Ascending aorta (tissue), 2 donors: Measurements from ENCODE around the gene TBC1D20. TPM values are rescaled to one million over a fixed set of nuclear protein-coding genes. Genes with fewer than 3 reads are reported as not detected.

Experiments
- DNase-seq, 2 donors: peaks; one replicate each; pipeline ENCODE4 v3.0.0-alpha.2; 2019; ENCODE audit warnings: low spot score in 2 of 2
- H3K27ac ChIP-seq, 2 donors: fragments of 200-600 bp; sonication (generic); one replicate each; pipeline ENCODE4 v1.5.1; 2016 to 2017; ENCODE audit warnings: mild to moderate bottlenecking in 1 of 2
- H3K27me3 ChIP-seq: fragments of 200-600 bp; sonication (generic); one replicate; pipeline ENCODE4 v1.5.1; 2017
- H3K36me3 ChIP-seq, 2 donors: fragments of 200-600 bp; sonication (generic); one replicate each; pipeline ENCODE4 v1.5.1; 2016
- H3K4me1 ChIP-seq, 2 donors: fragments of 200-600 bp; sonication (generic); one replicate each; pipeline ENCODE4 v1.5.1; 2016 to 2017; ENCODE audit warnings: mild to moderate bottlenecking in 1 of 2
- H3K4me3 ChIP-seq, 2 donors: fragments of 200-600 bp; sonication (generic); one replicate each; pipeline ENCODE4 v1.5.1; 2016 to 2017; ENCODE audit warnings: mild to moderate bottlenecking in 1 of 2
- H3K9me3 ChIP-seq, 2 donors: fragments of 200-600 bp; sonication (generic); one replicate each; pipeline ENCODE4 v1.5.1; 2016
- intact Hi-C: fragments of 100-400 bp; cut with DNase I; formaldehyde crosslinking; loops from one replicate; pipeline ENCODE4 v1.15.1; 2023
- total RNA-seq: library from RNA; depleted of rRNA; stranded (reverse); fragments of >200 nt; gene quantifications from one replicate; pipeline ENCODE4 v1.1.0, GENCODE V29; 2016
- TF ChIP-seq, protein P1 (sequence below), 3 experiments: fragments of 200-600 bp in 2 of 3; fragments of 450-650 bp in 1 of 3; sonication (generic) in 2 of 3; IDR thresholded peaks; one replicate each; pipeline ENCODE4 v1.5.1; 2016 to 2019; ENCODE audit warnings: antibody characterized with exemption in 3 of 3, mild to moderate bottlenecking in 1 of 3, moderate library complexity in 1 of 3

TBC1D20 gene
- total RNA-seq, 1 donor from 2014 or later = 32.5 TPM

DNA sequence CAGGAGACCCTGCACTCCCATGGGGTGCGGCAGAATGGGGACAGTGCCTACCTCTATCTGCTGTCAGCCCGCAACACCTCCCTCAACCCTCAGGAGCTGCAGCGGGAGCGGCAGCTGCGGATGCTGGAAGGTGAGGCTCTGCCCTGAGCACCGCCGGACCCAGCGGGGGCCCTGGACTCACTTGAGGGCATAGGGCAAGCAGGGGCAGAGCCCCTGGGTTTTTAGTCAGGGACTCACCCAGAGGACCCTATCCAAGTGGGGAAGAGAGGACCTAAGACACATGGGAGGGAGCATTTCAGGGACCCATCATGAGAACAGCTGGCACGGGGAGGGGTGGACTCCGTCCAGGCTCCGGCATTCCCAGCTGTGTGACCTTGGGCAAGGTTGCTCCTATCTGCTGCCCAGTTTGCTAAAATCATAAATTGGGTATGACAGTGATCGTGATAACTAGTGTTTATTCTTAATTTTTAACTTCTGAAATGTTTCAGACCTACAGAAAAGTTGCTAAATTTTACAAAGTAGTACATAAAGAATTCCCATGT, 44.5 kb downstream of the TBC1D20 start:
- intact Hi-C loops = no loop called here
- Histone ChIP-seq H3K4me1 (no peaks in the 10 kb centered on the region), H3K4me3 (no peak overlapping the region), H3K36me3 (peaks cover 48 to 58% of the 10 kb centered on the region in 2 donors), H3K9me3 (no peaks in the 10 kb centered on the region), H3K27me3 (no peaks in the 10 kb centered on the region), H3K27ac (no peak overlapping the region)
- TF ChIP-seq, protein P1, sequence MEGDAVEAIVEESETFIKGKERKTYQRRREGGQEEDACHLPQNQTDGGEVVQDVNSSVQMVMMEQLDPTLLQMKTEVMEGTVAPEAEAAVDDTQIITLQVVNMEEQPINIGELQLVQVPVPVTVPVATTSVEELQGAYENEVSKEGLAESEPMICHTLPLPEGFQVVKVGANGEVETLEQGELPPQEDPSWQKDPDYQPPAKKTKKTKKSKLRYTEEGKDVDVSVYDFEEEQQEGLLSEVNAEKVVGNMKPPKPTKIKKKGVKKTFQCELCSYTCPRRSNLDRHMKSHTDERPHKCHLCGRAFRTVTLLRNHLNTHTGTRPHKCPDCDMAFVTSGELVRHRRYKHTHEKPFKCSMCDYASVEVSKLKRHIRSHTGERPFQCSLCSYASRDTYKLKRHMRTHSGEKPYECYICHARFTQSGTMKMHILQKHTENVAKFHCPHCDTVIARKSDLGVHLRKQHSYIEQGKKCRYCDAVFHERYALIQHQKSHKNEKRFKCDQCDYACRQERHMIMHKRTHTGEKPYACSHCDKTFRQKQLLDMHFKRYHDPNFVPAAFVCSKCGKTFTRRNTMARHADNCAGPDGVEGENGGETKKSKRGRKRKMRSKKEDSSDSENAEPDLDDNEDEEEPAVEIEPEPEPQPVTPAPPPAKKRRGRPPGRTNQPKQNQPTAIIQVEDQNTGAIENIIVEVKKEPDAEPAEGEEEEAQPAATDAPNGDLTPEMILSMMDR (IDR thresholded peaks at IDR 0.05) = no peak
- DNase-seq = no peak

DNA sequence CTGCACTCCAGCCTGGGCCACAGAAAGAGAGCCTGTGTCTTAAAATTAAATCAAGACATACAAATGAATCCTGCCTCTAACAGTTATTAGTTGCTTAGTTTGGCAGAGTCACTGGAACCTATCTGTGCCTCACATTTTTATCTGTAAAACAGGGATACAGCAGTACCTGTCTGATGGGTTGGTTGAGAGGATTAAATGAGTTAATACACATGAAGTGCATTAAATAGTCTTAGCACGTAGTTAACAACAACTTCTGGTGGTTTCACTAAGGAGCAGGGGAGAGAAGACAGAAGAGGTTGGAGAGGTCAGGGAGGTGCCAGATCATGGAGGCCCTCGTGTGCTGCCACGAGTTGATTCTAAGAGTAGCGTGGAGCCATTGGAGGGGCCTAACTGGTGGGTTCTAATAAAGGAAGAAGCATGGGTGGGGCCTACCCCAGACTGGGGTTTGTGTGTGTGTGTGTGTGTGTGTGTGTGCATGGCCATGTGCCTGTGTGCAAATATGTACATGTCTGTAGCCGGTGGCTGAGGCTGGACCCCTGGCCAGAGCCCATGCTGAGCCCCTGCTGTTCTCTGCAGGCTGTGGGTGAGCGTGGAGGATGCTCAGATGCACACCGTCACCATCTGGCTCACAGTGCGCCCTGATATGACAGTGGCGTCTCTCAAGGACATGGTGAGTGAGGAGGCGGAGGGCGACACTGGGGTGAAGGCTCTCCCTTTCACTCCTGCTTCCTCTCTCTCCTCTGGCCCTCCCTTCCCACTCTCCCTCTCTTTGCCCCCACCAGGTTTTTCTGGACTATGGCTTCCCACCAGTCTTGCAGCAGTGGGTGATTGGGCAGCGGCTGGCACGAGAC, 45.2 kb downstream of the TBC1D20 start:
- H3K4me3 ChIP-seq = no peak overlapping the region
- no peaks in the 10 kb centered on the region for H3K9me3 ChIP-seq
- TF ChIP-seq, protein P1 (IDR thresholded peaks at IDR 0.05) = no peak
- H3K27ac ChIP-seq = no peak overlapping the region
- no peaks in the 10 kb centered on the region for H3K4me1 ChIP-seq
- intact Hi-C loops = no loop called here
- DNase-seq = no peak
- H3K36me3 ChIP-seq = peaks cover 43 to 51% of the 10 kb centered on the region in 2 donors
- H3K27me3 ChIP-seq = no peaks in the 10 kb centered on the region

DNA sequence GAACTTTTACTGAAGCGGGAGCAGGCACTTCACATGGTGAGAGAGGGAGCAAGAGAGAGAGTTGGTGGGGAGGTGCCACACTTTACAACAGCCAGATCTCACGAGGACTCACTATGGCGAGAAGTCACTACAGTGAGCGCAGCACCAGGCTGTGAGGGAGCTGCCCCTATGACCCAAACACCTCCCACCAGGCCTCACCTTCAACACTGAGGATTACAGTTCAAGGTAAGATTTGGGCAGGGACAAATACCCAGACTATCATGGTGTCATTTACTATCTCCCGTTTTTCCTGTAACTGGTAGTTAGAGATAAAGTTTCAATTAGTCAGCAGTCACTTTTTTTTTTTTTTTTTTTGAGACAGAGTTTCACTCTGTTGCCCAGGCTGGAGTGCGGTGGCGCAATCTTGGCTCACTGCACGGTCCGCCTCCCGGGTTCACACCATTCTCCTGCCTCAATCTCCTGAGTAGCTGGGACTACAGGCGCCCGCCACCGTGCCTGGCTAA, 46.5 kb downstream of the TBC1D20 start:
- TF ChIP-seq, protein P1 (IDR thresholded peaks at IDR 0.05) = no peak
- Histone ChIP-seq H3K27me3 (no peaks in the 10 kb centered on the region), H3K9me3 (no peaks in the 10 kb centered on the region), H3K36me3 (peaks cover 31 to 42% of the 10 kb centered on the region in 2 donors), H3K27ac (no peak overlapping the region), H3K4me3 (no peak overlapping the region), H3K4me1 (no peaks in the 10 kb centered on the region)
- DNase-seq = no peak
- intact Hi-C loops = no loop called here

DNA sequence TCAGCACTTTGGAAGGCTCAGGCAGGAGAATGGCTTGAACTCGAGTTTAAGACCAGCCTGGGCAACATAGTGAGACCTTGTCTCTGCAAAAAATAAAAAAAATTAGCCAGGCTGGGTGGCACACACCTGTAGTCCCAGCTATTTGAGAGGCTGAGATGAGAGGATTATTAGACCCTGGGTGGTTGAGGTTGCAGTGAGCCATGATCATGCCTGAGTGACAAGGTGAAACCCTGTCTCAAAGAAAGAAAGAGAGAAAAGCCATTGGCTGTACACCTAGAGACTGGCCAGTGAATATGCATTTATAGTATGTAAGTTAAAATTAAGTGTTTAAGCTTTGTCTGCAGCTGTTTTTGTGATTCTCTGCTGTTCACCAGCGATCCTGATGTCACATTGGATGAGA, 48.2 kb downstream of the TBC1D20 start:
- Histone ChIP-seq H3K4me3 (no peak overlapping the region), H3K9me3 (no peaks in the 10 kb centered on the region), H3K4me1 (peaks cover 0 to 8% of the 10 kb centered on the region in 2 donors), H3K27ac (no peak overlapping the region), H3K27me3 (no peaks in the 10 kb centered on the region), H3K36me3 (peaks cover 20 to 33% of the 10 kb centered on the region in 2 donors)
- TF ChIP-seq, protein P1 (IDR thresholded peaks at IDR 0.05) = no peak
- DNase-seq = no peak
- intact Hi-C loops = no loop called here

DNA sequence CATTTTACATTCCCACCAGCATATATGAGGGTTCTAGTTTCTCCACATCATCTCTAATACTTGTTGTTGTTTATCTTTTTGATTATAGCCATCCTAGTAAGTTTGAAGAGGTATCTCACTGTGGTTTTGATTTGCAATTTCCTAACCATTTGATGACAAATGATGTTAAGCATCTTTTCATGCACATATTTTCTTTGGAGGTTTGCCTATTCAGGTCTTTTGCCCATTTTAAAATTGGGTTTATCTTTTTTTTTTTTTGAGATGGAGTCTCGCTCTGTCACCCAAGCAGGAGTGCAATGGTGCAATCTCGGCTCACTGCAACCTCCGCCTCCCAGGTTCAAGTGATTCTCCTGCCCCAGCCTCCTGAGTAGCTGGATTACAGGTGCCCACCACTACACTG, 50.3 kb downstream of the TBC1D20 start:
- intact Hi-C loops = no loop called here
- Histone ChIP-seq H3K4me1 (peaks cover 0 to 13% of the 10 kb centered on the region in 2 donors), H3K36me3 (peaks cover 8 to 19% of the 10 kb centered on the region in 2 donors), H3K27me3 (no peaks in the 10 kb centered on the region), H3K4me3 (no peak overlapping the region), H3K27ac (no peak overlapping the region), H3K9me3 (no peaks in the 10 kb centered on the region)
- no peak for DNase-seq
- TF ChIP-seq, protein P1 (IDR thresholded peaks at IDR 0.05) = no peak
